HL-60 (cell line): ENCODE results near the gene CYTH4.
A peak's percentile ranks its signal among the peaks of the same experiment; 100 is the strongest.

Experiments
- GABPA ChIP-seq: IDR thresholded peaks from 2 replicates; pipeline ENCODE4 v1.6.1; 2012; ENCODE audit warnings: low read depth
- POLR2AphosphoS5 ChIP-seq: IDR thresholded peaks from 2 replicates; pipeline ENCODE4 v1.6.1; 2012; ENCODE audit warnings: low read depth
- TF ChIP-seq, protein P1 (sequence below): IDR thresholded peaks from one replicate; pipeline ENCODE4 v1.5.1; 2011; ENCODE audit warnings: low read length, control low read depth, inconsistent platforms; ENCODE audit not compliant: insufficient read depth
- TF ChIP-seq, protein P2 (sequence below): IDR thresholded peaks from 2 replicates; pipeline ENCODE4 v1.6.1; 2012; ENCODE audit warnings: low read depth; ENCODE audit not compliant: insufficient replicate concordance

DNA sequence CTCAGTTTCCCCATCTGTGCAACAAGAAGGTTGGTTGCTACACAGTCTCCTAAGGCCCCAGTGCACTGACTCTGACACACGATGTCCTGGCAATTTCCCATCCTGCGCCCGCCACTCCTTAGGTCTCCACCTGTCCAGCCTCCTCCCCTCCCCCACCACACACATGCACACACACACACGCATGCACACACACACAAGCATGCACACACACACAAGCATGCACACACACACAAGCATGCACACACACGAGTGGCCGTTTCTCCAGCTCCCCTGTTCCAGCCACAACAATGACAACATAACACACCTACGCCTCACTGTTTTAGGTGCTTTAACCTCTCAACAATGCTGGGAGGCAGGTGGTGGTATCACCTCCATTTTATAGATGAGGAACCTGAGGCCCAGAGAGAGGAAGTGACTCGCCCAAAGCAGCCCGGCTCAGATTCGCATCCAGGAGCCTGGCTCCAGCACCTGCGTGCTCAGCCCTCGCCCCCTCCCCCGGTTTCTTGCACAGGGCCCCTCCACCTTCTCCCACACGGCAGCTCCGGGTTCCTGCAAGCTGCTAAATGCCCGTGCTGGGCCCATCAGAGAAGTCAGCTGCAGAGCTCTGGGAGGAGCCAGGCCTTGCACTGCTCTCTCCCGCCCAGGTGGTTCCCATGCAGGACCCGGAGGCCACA is 13.0 kb downstream of the CYTH4 start:
- TF ChIP-seq, protein P1, sequence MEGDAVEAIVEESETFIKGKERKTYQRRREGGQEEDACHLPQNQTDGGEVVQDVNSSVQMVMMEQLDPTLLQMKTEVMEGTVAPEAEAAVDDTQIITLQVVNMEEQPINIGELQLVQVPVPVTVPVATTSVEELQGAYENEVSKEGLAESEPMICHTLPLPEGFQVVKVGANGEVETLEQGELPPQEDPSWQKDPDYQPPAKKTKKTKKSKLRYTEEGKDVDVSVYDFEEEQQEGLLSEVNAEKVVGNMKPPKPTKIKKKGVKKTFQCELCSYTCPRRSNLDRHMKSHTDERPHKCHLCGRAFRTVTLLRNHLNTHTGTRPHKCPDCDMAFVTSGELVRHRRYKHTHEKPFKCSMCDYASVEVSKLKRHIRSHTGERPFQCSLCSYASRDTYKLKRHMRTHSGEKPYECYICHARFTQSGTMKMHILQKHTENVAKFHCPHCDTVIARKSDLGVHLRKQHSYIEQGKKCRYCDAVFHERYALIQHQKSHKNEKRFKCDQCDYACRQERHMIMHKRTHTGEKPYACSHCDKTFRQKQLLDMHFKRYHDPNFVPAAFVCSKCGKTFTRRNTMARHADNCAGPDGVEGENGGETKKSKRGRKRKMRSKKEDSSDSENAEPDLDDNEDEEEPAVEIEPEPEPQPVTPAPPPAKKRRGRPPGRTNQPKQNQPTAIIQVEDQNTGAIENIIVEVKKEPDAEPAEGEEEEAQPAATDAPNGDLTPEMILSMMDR, result no peak
- TF ChIP-seq, protein P2, sequence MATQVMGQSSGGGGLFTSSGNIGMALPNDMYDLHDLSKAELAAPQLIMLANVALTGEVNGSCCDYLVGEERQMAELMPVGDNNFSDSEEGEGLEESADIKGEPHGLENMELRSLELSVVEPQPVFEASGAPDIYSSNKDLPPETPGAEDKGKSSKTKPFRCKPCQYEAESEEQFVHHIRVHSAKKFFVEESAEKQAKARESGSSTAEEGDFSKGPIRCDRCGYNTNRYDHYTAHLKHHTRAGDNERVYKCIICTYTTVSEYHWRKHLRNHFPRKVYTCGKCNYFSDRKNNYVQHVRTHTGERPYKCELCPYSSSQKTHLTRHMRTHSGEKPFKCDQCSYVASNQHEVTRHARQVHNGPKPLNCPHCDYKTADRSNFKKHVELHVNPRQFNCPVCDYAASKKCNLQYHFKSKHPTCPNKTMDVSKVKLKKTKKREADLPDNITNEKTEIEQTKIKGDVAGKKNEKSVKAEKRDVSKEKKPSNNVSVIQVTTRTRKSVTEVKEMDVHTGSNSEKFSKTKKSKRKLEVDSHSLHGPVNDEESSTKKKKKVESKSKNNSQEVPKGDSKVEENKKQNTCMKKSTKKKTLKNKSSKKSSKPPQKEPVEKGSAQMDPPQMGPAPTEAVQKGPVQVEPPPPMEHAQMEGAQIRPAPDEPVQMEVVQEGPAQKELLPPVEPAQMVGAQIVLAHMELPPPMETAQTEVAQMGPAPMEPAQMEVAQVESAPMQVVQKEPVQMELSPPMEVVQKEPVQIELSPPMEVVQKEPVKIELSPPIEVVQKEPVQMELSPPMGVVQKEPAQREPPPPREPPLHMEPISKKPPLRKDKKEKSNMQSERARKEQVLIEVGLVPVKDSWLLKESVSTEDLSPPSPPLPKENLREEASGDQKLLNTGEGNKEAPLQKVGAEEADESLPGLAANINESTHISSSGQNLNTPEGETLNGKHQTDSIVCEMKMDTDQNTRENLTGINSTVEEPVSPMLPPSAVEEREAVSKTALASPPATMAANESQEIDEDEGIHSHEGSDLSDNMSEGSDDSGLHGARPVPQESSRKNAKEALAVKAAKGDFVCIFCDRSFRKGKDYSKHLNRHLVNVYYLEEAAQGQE, result no peak
- TF ChIP-seq POLR2AphosphoS5, result 0 out of 2 replicates have a peak, but pooled peaks have one; percentile 21
- TF ChIP-seq GABPA, result no peak
